Trophoblast cell (in vitro differentiated cells and primary cell): ENCODE results near the gene MAPKAPK5.
"Not testable (repeated sequence)": the region's sequence is repeated elsewhere in the genome, so short reads cannot be mapped to it uniquely, and the experiment has no call there.

Experiments
- DNase-seq, 2 donors: peaks; one replicate each; pipeline ENCODE4 v3.0.0-alpha.2; 2016
- H2AFZ ChIP-seq: 2 replicates; pipeline ENCODE4 v1.6.1; 2013; ENCODE audit warnings: low read length, moderate library complexity, mild to moderate bottlenecking; ENCODE audit not compliant: insufficient read depth, poor library complexity
- H2AK5ac ChIP-seq: 2 replicates; pipeline ENCODE4 v1.6.1; 2013; ENCODE audit warnings: mild to moderate bottlenecking, low read length
- H2BK120ac ChIP-seq: 2 replicates; pipeline ENCODE4 v1.6.1; 2013; ENCODE audit warnings: low read length, mild to moderate bottlenecking, moderate library complexity; ENCODE audit not compliant: insufficient read depth, poor library complexity
- H2BK12ac ChIP-seq: 2 replicates; pipeline ENCODE4 v1.6.1; 2013; ENCODE audit warnings: mild to moderate bottlenecking, low read length, moderate library complexity
- H2BK5ac ChIP-seq: 2 replicates; pipeline ENCODE4 v1.6.1; 2013; ENCODE audit warnings: low read length, low read depth, moderate library complexity, mild to moderate bottlenecking; ENCODE audit not compliant: poor library complexity
- H3K14ac ChIP-seq: 2 replicates; pipeline ENCODE4 v1.6.1; 2013; ENCODE audit warnings: mild to moderate bottlenecking, low read length
- H3K18ac ChIP-seq: 2 replicates; pipeline ENCODE4 v1.6.1; 2013; ENCODE audit warnings: mild to moderate bottlenecking, low read length
- H3K23ac ChIP-seq: 2 replicates; pipeline ENCODE4 v1.6.1; 2013; ENCODE audit warnings: low read length
- H3K27ac ChIP-seq: 2 replicates; pipeline ENCODE4 v1.5.1; 2013; ENCODE audit warnings: low read depth, mild to moderate bottlenecking, inconsistent platforms, low read length, moderate library complexity
- H3K27me3 ChIP-seq: 2 replicates; pipeline ENCODE4 v1.6.1; 2013; ENCODE audit warnings: inconsistent platforms, mild to moderate bottlenecking, low read length, moderate library complexity; ENCODE audit not compliant: insufficient read depth
- H3K36me3 ChIP-seq, 2 experiments: 1 replicate in 1 of 2; 2 replicates in 1 of 2; pipeline ENCODE4 v1.6.1; 2013; ENCODE audit warnings: low read length in 2 of 2, mild to moderate bottlenecking in 2 of 2, moderate library complexity in 1 of 2; ENCODE audit not compliant: insufficient read depth in 2 of 2, control insufficient read depth in 1 of 2
- H3K4ac ChIP-seq: 2 replicates; pipeline ENCODE4 v1.6.1; 2013; ENCODE audit warnings: low read depth, mild to moderate bottlenecking, low read length, moderate library complexity
- H3K4me1 ChIP-seq, 2 experiments: 1 replicate in 1 of 2; 2 replicates in 1 of 2; pipeline ENCODE4 v1.6.1; 2013; ENCODE audit warnings: low read length in 2 of 2, mild to moderate bottlenecking in 2 of 2, moderate library complexity in 1 of 2; ENCODE audit not compliant: insufficient read depth in 2 of 2, control insufficient read depth in 1 of 2
- H3K4me2 ChIP-seq: 2 replicates; pipeline ENCODE4 v1.6.1; 2013; ENCODE audit warnings: inconsistent platforms, mild to moderate bottlenecking, low read length, moderate library complexity
- H3K4me3 ChIP-seq: 2 replicates; pipeline ENCODE4 v1.5.1; 2013; ENCODE audit warnings: mild to moderate bottlenecking, low read depth, low read length, inconsistent platforms
- H3K79me1 ChIP-seq: one replicate; pipeline ENCODE4 v1.6.1; 2013; ENCODE audit warnings: low read length
- H3K79me2 ChIP-seq: 2 replicates; pipeline ENCODE4 v1.6.1; 2013; ENCODE audit warnings: low read length, mild to moderate bottlenecking; ENCODE audit not compliant: control insufficient read depth, insufficient read depth, poor library complexity
- H3K9ac ChIP-seq: 2 replicates; pipeline ENCODE4 v1.6.1; 2013; ENCODE audit warnings: mild to moderate bottlenecking, low read length
- H3K9me3 ChIP-seq: 2 replicates; pipeline ENCODE4 v1.6.1; 2013; ENCODE audit warnings: low read depth, mild to moderate bottlenecking, control low read depth, inconsistent platforms, low read length; ENCODE audit not compliant: insufficient read depth
- H4K12ac ChIP-seq: 2 replicates; pipeline ENCODE4 v1.6.1; 2013; ENCODE audit warnings: low read depth, mild to moderate bottlenecking, low read length, moderate library complexity
- H4K8ac ChIP-seq: 2 replicates; pipeline ENCODE4 v1.6.1; 2013; ENCODE audit warnings: low read depth, mild to moderate bottlenecking, low read length, moderate library complexity
- H4K91ac ChIP-seq: one replicate; pipeline ENCODE4 v1.6.1; 2013; ENCODE audit warnings: low read depth, mild to moderate bottlenecking, low read length, moderate library complexity
- WGBS: extraction: QIAGEN DNeasy Blood & Tissue Kit; methylation state at CpG from one replicate; pipeline ENCODE4 v1.1.7; 2013; ENCODE audit warnings: missing lambda C conversion rate; ENCODE audit not compliant: insufficient read length, insufficient coverage; ENCODE audit errors: extremely low coverage; 5-methylcytosine and 5-hydroxymethylcytosine counted together

The MAPKAPK5 gene

GRCh38 chr12:111812881-111813741 is 28.9 kb upstream of the MAPKAPK5 start:
- Histone ChIP-seq H3K36me3 (peaks cover 13 to 19% of the 10 kb centered on the region in 2 experiments), H3K4ac (no peak overlapping the region)

GRCh38 chr12:111816065-111816615 is 25.9 kb upstream of the MAPKAPK5 start:
- Histone ChIP-seq H3K79me1 (peaks cover 19% of the 10 kb centered on the region), H2AFZ (no peak overlapping the region), H2BK120ac (no peak overlapping the region), H4K12ac (no peak overlapping the region), H3K4me2 (no peak overlapping the region), H3K27me3 (no peaks in the 10 kb centered on the region), H4K91ac (no peak overlapping the region), H2BK5ac (no peak overlapping the region), H3K4ac (no peak overlapping the region), H3K23ac (no peak overlapping the region), H4K8ac (no peak overlapping the region), H3K79me2 (peaks cover 2% of the 10 kb centered on the region), H3K18ac (no peak overlapping the region), H2AK5ac (no peak overlapping the region), H3K36me3 (peaks cover 0 to 2% of the 10 kb centered on the region in 2 experiments), H3K4me1 (peaks cover 2 to 11% of the 10 kb centered on the region in 2 experiments), H2BK12ac (no peak overlapping the region), H3K27ac (peak overlapping the region; percentile 3), H3K14ac (no peak overlapping the region), H3K4me3 (no peak overlapping the region), H3K9me3 (no peaks in the 10 kb centered on the region), H3K9ac (no peak overlapping the region)
- WGBS = no CpG with 5 or more reads among the region's 6 CpGs
- peak; percentile 23 to 59 for DNase-seq

More at GRCh38 chr12:111812881-111813741, 28.9 kb upstream of the MAPKAPK5 start:
- Histone ChIP-seq H4K12ac (no peak overlapping the region), H2AK5ac (no peak overlapping the region), H3K4me1 (peaks cover under 1 to 2% of the 10 kb centered on the region in 2 experiments), H3K18ac (no peak overlapping the region), H3K4me2 (no peak overlapping the region), H4K8ac (no peak overlapping the region), H3K79me1 (peaks cover 7% of the 10 kb centered on the region), H2BK12ac (no peak overlapping the region), H2BK120ac (no peak overlapping the region), H3K79me2 (no peaks in the 10 kb centered on the region), H2BK5ac (no peak overlapping the region), H3K27ac (no peak overlapping the region), H3K4me3 (no peak overlapping the region), H4K91ac (no peak overlapping the region), H2AFZ (no peak overlapping the region), H3K14ac (no peak overlapping the region), H3K27me3 (no peaks in the 10 kb centered on the region), H3K9ac (no peak overlapping the region), H3K23ac (no peak overlapping the region), H3K9me3 (no peaks in the 10 kb centered on the region)
- WGBS = no CpG with 5 or more reads among the region's 13 CpGs
- DNase-seq = peak; percentile 82 to 96

- Histone ChIP-seq H4K91ac (peak overlapping the region; percentile 30), H3K27ac (peak overlapping the region; percentile 16), H3K4me1 (peaks cover 0 to 11% of the 10 kb centered on the region in 2 experiments), H3K79me1 (peaks cover 19% of the 10 kb centered on the region)
- not testable (repeated sequence) for H2BK12ac ChIP-seq, H3K79me2 ChIP-seq, DNase-seq, H4K8ac ChIP-seq, H3K23ac ChIP-seq, H2AK5ac ChIP-seq, H3K4ac ChIP-seq, H3K9ac ChIP-seq, H3K36me3 ChIP-seq, H2AFZ ChIP-seq, H3K9me3 ChIP-seq, H3K14ac ChIP-seq, H3K4me3 ChIP-seq, H2BK5ac ChIP-seq, H4K12ac ChIP-seq, H3K4me2 ChIP-seq, H2BK120ac ChIP-seq, H3K18ac ChIP-seq, H3K27me3 ChIP-seq
- WGBS = no CpG with 5 or more reads among the region's 3 CpGs
These were observed 25.1 kb upstream of the MAPKAPK5 start for GRCh38 chr12:111816898-111817297.

- peak overlapping the region; percentile 37 for H3K23ac ChIP-seq
- no peak overlapping the region for H4K12ac ChIP-seq
- no peak overlapping the region for H3K9ac ChIP-seq
- peak overlapping the region; percentile 86 for H3K14ac ChIP-seq
- H3K79me1 ChIP-seq = peaks cover 22% of the 10 kb centered on the region
- WGBS = no CpG with 5 or more reads among the region's 8 CpGs
- H2BK5ac ChIP-seq = peak overlapping the region; percentile 80
- no peak overlapping the region for H3K4me2 ChIP-seq
- peaks cover under 1% of the 10 kb centered on the region for H3K9me3 ChIP-seq
- peak overlapping the region; percentile 99 for H2BK12ac ChIP-seq
- H3K4me1 ChIP-seq = peaks cover 2 to 13% of the 10 kb centered on the region in 2 experiments
- H3K36me3 ChIP-seq = no peaks in the 10 kb centered on the region
- H3K18ac ChIP-seq = peak overlapping the region; percentile 33
- H2AFZ ChIP-seq = no peak overlapping the region
- H4K8ac ChIP-seq = peak overlapping the region; percentile 51
- H3K27ac ChIP-seq = no peak overlapping the region
- peaks cover 2% of the 10 kb centered on the region for H3K79me2 ChIP-seq
- peak overlapping the region; percentile 93 for H4K91ac ChIP-seq
- H2AK5ac ChIP-seq = peak overlapping the region; percentile 90
- H3K27me3 ChIP-seq = no peaks in the 10 kb centered on the region
- H2BK120ac ChIP-seq = peak overlapping the region; percentile 94
- H3K4me3 ChIP-seq = no peak overlapping the region
- peak in 1 of 2 donors; percentile 6 for DNase-seq
- peak overlapping the region; percentile 1 for H3K4ac ChIP-seq
These were observed 23.7 kb upstream of the MAPKAPK5 start for GRCh38 chr12:111818340-111818739.
